Fibroblast of skin of back (primary cell): ENCODE data around the gene VEPH1.
A peak's percentile ranks its signal among the peaks of the same experiment; 100 is the strongest.
"Not testable (repeated sequence)": the region's sequence is repeated elsewhere in the genome, so short reads cannot be mapped to it uniquely, and the experiment has no call there.

Experiments used
- DNase-seq: peaks from one replicate; pipeline ENCODE4 v3.0.0-alpha.2; 2013

The VEPH1 gene

DNA sequence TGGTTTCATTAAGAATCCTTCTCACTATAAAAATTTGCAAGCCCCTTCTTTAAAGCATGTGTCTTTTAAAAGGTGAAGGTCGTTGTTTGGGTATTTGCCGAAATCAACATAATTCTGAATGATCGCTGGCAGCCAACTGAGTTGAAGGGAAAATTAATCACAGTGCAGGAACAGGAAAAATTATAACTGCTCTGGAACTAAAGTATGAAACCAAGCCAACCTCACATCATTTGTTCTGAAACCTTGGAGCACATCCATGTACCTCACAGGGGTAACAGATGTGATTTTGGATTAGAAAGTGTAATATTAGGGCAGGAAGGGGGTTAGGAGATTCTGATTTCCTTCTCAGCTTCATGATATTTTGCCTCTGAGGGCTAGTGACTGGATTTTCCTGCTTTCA is 118.7 kb downstream of the VEPH1 start:
- DNase-seq: no peak

GRCh38 chr3:157384031-157384430 is 119.2 kb downstream of the VEPH1 start:
- no peak for DNase-seq

- no peak for DNase-seq
These were observed 121.6 kb downstream of the VEPH1 start for GRCh38 chr3:157381606-157382005.

DNA sequence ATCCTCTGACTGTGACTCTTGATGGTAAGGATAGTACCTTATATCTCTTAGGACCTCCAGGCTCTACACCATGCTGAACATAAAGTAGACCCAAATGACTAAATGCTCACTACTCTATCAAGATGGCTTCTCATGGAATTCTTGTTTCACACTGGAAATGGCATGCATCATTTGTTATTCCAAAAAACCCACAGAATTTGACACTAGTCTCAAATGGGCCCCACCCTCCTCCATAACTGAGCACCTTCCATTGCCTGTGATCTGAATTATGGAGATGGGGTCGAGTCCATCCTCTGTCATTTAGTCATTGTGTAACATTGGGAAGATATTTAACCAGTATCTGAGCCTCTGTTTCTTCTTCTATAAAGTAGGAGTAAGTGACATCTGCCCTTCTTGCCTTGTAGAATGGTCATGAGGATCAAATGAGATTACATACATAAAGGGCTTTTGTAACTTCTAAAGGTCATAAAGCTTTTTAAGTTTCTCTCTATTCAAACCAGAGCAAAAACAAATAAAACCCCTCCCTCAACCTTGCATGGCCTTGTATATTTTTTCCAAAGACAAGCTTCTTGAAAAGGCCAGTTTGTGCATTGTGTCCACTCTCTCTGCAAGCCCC is 123.6 kb downstream of the VEPH1 start:
- DNase-seq: peak; percentile 58

- DNase-seq: no peak
These were observed 126.5 kb downstream of the VEPH1 start for GRCh38 chr3:157376603-157377300.

DNA sequence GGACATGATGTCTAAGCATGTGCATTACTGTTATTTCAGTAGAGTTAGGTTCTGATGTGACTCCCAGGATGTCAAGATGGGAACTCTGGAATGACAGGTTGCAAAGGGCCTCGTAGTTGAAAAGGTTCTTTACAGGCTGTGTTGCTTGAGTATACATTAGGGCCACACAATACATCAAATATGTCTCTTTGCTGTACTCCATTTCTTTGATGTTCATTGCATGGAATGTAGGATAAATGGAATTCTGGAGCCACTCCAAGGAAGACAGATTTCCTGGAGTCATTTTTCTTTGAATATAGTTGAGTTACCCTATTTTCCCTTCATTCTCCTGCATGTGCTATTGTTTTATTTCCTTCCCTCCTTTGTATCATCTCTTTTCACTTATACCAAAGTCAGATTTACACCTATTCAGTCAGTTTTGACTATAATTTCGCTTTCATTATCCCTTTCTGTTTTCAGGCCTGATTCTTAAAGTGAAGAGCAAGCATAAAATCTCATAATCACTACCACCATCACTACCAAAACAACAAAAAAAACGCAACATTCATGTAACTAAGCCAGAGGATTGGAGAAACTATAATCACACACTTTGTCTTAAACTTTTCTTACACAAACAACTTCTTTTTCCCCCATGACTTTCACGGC is 127.8 kb downstream of the VEPH1 start:
- DNase-seq: peak; percentile 55

DNA sequence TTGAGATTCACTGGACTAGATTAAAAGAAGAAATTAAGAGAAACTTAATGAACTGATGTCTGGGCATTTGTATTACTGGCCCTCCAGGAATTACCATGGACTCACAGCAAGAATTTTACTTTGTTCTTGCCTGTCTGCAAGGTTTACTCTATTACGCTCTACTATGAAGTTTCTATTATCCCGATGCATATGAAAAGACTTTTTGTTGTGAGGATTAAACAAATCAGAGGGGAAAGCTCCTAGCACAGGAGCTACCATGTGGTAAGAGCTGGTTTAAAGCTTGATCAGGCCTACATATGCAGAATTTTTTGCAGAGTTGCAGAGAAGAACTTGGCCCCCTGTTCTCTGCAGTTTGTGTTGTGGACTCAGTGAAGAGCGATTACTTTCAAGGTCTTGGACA is 128.3 kb downstream of the VEPH1 start:
- no peak for DNase-seq

- peak; percentile 50 for DNase-seq
These were observed 129.4 kb downstream of the VEPH1 start for GRCh38 chr3:157373783-157374182.

DNA sequence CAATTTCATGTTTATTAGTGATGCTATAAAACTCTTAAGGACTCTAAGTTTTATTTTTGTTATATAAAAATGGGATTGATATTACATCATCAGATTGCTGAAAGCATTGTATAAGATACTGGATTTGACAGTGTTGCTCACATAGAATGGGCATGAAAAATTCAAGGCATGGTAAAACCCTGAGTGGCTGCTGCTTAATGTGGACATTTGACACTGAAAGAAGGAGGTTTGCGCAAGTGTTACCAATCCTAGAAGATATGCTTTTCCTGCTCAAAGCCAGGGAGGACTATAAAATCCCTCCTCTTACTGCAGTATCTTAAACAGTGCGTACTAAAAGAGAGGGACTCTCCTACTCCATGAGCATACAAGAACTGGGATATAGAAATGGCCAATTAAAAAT is 132.3 kb downstream of the VEPH1 start:
- no peak for DNase-seq

GRCh38 chr3:157369727-157370421 is 133.3 kb downstream of the VEPH1 start:
- no peak for DNase-seq

GRCh38 chr3:157368171-157368570 is 135.0 kb downstream of the VEPH1 start:
- DNase-seq: no peak

DNA sequence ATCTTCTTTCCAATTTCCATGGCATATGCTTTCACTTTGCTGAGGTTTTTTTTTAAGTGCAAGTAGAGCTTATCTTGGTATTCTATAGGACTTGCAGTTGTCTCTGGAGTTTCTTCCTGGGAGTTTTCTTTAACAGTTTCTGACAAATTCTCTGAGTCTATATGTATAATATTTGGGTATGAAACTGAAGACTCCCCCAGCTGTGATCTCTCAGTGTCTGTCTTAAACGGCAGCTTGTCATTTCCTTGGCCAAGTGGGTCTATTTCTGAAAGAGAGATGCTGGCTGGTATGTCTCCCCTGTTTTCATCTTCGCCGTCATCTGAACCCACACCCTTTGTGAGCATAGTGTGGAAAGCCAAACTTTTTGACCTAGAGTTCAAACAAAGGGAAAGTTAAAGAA is 139.8 kb downstream of the VEPH1 start:
- no peak for DNase-seq

DNA sequence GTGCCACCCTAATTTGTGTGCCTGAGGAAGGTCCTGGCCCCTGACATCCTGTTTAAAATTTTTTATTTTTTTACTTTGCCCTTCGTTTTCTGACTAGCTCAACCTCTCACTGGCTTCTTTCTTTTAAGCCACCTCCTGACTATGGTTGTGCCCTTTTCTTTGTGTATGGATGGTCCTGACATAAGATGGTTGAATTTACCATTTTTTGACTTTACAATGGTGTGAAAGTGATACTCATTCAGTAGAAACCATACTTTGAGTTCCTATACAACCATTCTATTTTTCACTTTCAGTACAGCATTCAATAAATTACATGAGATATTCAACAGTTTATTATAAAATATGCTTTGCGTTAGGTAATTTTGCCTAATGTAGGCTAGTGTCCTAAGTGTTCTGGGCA is 140.9 kb downstream of the VEPH1 start:
- no peak for DNase-seq

DNA sequence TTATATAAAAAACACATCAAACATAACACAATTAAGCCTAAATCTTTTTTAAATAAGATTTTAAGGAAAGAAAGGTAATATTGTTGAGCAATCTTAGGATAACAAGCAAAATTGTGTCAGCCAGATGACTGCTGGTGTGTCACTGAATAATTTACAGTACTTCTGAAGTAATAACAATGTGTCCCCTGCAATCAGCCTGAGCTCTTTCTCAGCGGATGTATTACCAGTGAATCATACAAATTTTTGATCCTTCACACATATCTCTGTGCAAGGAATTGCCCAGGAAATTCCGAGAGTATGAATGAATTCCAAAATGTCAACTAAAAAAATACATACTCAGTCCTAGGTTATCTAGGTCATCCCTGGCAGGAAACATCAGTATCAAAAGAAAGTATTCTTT is 143.2 kb downstream of the VEPH1 start:
- DNase-seq: peak; percentile 97

DNA sequence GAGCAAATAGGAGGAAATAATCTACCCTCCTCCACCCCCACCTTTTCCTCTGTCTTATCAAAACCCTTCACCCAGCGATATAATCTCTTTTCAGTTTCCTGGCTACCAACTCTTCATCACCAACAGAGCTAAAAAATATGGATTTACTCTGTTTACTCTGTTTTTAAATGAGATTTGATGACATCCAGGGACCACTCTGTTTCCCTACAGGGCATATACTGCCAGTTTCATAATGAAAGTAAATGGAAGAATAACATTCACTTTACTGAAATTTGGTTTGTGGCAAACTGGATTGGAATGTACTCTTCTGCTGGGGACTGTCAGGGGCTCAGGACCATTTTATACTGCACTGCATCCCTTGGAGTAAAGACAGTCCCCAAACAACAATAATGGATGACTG is 146.7 kb downstream of the VEPH1 start:
- no peak for DNase-seq

DNA sequence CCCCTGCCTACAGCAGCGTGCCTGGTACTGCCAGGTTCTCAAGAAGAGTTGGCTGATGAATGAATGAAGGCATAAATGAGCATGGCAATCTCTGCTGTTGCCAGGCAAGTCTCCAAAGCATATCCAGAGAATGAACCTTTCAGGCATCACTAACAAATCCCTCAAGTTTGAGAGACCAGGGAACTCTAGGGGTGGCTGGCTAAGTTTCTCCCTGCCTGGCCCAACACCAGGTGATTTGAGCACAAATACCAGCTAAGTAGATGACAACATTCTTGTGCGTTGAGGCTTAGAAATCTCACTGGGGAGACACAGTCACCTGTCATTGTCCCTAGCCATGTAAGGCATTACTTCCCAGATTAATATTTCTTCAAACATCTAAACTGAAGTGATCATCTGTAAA is 147.9 kb downstream of the VEPH1 start:
- no peak for DNase-seq

DNA sequence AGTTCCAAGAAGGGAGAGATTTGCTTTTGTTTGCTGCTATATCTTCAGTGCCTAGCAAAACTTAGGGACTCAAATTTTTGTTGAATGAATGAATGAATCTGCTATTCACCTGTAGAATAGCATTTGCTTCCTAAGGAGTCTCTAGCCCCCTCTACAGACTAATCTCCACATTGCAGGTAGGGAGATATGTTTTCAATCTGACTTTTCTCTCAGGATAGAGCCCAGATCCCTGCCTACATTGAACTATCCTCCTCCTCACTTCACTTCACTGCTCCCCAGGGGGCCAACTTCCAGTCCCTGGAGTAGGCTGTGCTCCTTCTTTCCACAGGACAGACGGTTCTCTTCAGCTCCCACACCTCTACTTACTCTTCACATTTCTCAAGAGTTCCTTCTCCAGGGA is 148.5 kb downstream of the VEPH1 start:
- DNase-seq: no peak

DNA sequence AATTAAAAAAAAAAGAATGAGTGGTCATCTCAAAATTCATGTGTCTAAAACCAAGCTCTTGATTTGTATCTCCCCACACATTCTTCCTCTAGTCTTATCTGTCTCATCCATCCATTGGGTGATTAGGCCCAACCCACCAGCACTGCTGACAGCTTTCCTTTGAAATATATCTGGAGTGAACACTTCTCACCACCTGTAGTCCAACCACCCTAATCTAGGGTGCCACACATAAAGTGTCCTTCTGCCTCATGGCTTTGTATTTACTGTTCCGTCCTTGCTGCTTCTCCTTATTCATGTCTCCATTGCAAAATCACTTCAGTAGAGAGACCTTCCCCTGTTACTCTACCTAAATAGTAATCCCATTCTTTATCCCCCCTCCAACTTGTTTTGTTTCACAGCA is 149.0 kb downstream of the VEPH1 start:
- DNase-seq: no peak

DNA sequence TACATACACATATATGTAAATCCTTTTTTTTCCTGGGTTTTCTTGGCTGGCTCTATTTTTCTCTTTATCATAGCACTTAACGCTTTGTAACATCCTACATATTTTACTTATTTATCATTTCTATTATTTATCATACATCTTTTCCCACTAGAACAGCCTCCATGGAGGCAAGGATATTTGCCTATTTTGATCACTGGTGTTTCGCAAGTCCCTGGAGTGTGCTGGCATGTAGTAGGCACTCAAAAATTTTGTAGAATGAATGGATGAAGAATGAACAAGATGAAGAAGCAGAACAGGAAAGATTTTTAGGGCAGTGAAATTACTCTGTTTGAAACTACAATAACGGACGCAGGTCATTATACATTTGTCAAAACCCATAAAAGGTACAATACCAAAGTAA is 149.6 kb downstream of the VEPH1 start:
- peak; percentile 53 for DNase-seq

DNA sequence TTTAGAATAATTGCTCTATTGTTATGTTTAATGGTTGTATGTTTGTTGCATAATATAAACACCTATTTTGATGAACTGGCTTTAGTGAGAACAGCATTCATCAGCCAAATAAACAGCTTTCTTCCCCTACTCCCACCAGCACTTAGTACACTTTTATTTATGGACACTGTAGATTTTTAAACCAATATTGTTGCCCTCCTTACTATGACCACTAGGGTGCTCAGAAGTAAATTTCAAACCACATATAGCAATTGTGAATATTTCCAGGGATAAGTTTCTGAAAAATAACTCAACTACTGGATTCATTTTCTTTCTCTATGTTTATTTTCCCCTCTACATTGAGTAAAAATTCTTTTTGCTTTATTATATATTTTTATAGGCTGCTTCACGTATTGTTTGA is 151.2 kb downstream of the VEPH1 start:
- DNase-seq: no peak

DNA sequence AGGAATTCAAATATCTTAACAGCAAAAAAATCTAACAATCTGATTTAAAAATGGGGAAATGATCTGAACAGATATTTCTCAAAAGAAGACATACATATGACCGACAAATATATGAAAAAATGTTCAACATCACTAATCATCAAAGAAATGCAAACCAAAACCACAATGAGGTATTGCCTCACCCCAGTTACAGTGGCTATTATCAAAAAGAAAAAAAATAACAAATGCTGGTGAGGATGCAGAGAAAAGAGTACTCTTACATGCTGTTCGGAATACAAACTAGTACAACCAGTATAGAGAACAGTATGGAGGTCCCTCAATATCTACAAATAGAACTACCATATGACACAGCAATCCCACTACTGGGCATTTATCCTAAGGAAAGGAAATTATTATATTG is 152.6 kb downstream of the VEPH1 start:
- DNase-seq: not testable (repeated sequence)

DNA sequence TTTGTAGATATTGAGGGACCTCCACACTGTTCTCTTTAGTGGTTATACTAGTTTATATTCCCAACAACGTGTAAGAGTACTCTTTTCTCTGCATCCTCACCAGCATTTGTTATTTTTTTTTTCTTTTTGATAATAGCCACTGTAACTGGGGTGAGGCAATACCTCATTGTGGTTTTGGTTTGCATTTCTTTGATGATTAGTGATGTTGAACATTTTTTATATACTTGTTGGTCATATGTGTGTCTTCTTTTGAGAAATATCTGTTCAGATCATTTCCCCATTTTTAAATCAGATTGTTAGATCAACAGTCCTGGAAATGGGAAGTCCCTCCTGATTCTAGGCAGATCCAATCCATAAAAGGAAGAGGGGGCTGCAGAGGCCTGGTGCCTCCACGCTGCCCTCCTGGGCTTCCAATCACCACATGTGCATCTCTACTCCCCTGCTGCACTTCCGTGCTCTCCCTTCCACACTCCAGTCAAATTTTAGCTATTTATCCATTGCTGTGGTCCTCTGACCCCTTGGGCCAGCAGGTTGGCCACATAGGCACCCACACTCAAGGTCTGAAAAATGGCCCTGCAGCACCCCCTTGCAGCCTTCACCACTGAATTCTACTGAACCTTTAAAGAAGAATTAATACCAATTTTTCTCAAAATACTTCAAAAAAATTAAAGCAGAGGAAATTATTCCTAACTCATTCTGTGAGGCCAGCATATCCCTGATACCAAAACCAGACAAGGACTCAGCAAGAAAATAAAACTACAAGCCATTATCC is 154.7 kb downstream of the VEPH1 start:
- not testable (repeated sequence) for DNase-seq
